Measurements from ENCODE around the gene DRAXIN.

DNA sequence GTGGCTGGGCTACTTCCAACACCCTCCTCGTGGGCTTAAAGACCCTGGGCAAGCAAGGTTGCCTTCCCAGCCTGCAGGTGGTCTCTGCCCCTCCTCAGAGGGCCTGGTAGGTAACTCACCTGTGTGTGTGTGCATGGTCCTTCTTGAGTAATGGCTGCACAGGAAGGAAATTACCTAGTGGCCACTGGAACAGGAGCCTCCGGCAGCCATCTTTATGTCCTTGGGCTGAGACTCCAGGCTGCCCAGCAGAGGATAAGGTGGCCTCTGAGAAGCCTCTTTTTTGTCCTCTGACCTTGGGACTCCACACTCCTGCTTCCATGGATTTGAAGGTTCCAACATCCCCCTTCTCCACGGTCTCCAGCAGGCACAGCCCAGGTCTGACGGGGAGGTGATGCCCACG, 20.0 kb downstream of the DRAXIN start:
- TF ChIP-seq, protein P1, sequence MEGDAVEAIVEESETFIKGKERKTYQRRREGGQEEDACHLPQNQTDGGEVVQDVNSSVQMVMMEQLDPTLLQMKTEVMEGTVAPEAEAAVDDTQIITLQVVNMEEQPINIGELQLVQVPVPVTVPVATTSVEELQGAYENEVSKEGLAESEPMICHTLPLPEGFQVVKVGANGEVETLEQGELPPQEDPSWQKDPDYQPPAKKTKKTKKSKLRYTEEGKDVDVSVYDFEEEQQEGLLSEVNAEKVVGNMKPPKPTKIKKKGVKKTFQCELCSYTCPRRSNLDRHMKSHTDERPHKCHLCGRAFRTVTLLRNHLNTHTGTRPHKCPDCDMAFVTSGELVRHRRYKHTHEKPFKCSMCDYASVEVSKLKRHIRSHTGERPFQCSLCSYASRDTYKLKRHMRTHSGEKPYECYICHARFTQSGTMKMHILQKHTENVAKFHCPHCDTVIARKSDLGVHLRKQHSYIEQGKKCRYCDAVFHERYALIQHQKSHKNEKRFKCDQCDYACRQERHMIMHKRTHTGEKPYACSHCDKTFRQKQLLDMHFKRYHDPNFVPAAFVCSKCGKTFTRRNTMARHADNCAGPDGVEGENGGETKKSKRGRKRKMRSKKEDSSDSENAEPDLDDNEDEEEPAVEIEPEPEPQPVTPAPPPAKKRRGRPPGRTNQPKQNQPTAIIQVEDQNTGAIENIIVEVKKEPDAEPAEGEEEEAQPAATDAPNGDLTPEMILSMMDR (IDR thresholded peaks at IDR 0.05), result no peak
- no peak for TF ChIP-seq POLR2A (IDR thresholded peaks at IDR 0.05)
